ENCODE results near the gene USP44. TPM values are rescaled to one million over a fixed set of nuclear protein-coding genes. Genes with fewer than 3 reads are reported as not detected.

USP44 gene
- total RNA-seq, 4 donors from 2014 or later = 0.41 to 1.9 TPM; not detected in 2

GRCh38 chr12:95551913-95552516 is 739 bp upstream of the USP44 start:
- Histone ChIP-seq H3K27me3 (peaks cover 44% of the 10 kb centered on the region), H3K4me3 (no peak overlapping the region), H3K36me3 (no peaks in the 10 kb centered on the region), H3K27ac (no peak overlapping the region), H3K4me1 (peaks cover 0 to 13% (median 9%) of the 10 kb centered on the region in 4 donors), H3K9me3 (no peaks in the 10 kb centered on the region)
- DNase-seq = no peak
- intact Hi-C loops (cut with DNase I; ENCODE audit: low total_unique reads) (no loop called here), in situ Hi-C loops (cut with MboI; ENCODE audit: low pct_ligation_motif_present in 1 of 4, low pct_unique_long_range_greater_than_20kb in 1 of 4, low sequenced_read_pairs in 3 of 4) (no loop called here)
- WGBS, 2 donors (ENCODE audit: low coverage in 1 of 2) = 57 to 60% methylated on average over 7 of the region's 7 CpGs
- TF ChIP-seq CTCF (IDR thresholded peaks at IDR 0.05) = no peak
- TF ChIP-seq POLR2AphosphoS5 (IDR thresholded peaks at IDR 0.05) = no peak
- no peak for TF ChIP-seq POLR2A (IDR thresholded peaks at IDR 0.05)
- no peak for TF ChIP-seq EP300 (IDR thresholded peaks at IDR 0.05; ENCODE audit: low read depth)

GRCh38 chr12:95549392-95550084 is 1.7 kb downstream of the USP44 start:
- Histone ChIP-seq H3K9me3 (no peaks in the 10 kb centered on the region), H3K27me3 (peaks cover 55% of the 10 kb centered on the region), H3K27ac (no peak overlapping the region), H3K4me1 (peaks cover 0 to 13% (median 9%) of the 10 kb centered on the region in 4 donors), H3K36me3 (no peaks in the 10 kb centered on the region), H3K4me3 (peak overlapping the region in 3 of 4 donors; percentile 59 to 63 (median 61))
- 58 to 76% methylated on average over 5 to 12 of the region's 12 CpGs for whole genome bisulfite sequencing, 2 donors (ENCODE audit: low coverage in 1 of 2)
- in situ Hi-C loops (cut with MboI; ENCODE audit: low pct_ligation_motif_present in 1 of 4, low pct_unique_long_range_greater_than_20kb in 1 of 4, low sequenced_read_pairs in 3 of 4) (no loop called here), intact Hi-C loops (cut with DNase I; ENCODE audit: low total_unique reads) (no loop called here)
- TF ChIP-seq POLR2AphosphoS5 (IDR thresholded peaks at IDR 0.05) (no peak), CTCF (IDR thresholded peaks at IDR 0.05) (no peak), POLR2A (IDR thresholded peaks at IDR 0.05) (no peak), EP300 (IDR thresholded peaks at IDR 0.05; ENCODE audit: low read depth) (no peak)
- DNase-seq = peak; percentile 19

GRCh38 chr12:95548539-95549391 is 2.5 kb downstream of the USP44 start:
- intact Hi-C loops (cut with DNase I; ENCODE audit: low total_unique reads) (no loop called here), in situ Hi-C loops (cut with MboI; ENCODE audit: low pct_ligation_motif_present in 1 of 4, low pct_unique_long_range_greater_than_20kb in 1 of 4, low sequenced_read_pairs in 3 of 4) (no loop called here)
- WGBS, 2 donors (ENCODE audit: low coverage in 1 of 2) = 17% methylated on average over 27 of the region's 98 CpGs; no CpG with 5 or more reads in 1 of the 2 donors
- peak overlapping the region; percentile 38 to 79 (median 74) for H3K27ac ChIP-seq
- H3K9me3 ChIP-seq = no peaks in the 10 kb centered on the region
- no peak for TF ChIP-seq POLR2A (IDR thresholded peaks at IDR 0.05)
- TF ChIP-seq POLR2AphosphoS5 (IDR thresholded peaks at IDR 0.05) = peak in 1 of 3 donors; percentile 6
- H3K4me3 ChIP-seq = peak overlapping the region; percentile 59 to 85 (median 62)
- H3K27me3 ChIP-seq = peaks cover 55% of the 10 kb centered on the region
- H3K36me3 ChIP-seq = no peaks in the 10 kb centered on the region
- DNase-seq = peak; percentile 56
- peaks cover 0 to 13% (median 9%) of the 10 kb centered on the region in 4 donors for H3K4me1 ChIP-seq

- Histone ChIP-seq H3K36me3 (no peaks in the 10 kb centered on the region), H3K4me1 (peaks cover 0 to 13% (median 9%) of the 10 kb centered on the region in 4 donors), H3K27me3 (peaks cover 55% of the 10 kb centered on the region), H3K27ac (peak overlapping the region; percentile 38 to 79 (median 74)), H3K9me3 (no peaks in the 10 kb centered on the region), H3K4me3 (peak overlapping the region; percentile 59 to 85 (median 62))
- in situ Hi-C loops (cut with MboI; ENCODE audit: low pct_ligation_motif_present in 1 of 4, low pct_unique_long_range_greater_than_20kb in 1 of 4, low sequenced_read_pairs in 3 of 4) (no loop called here), intact Hi-C loops (cut with DNase I; ENCODE audit: low total_unique reads) (no loop called here)
- 12% methylated on average over 36 of the region's 50 CpGs; no CpG with 5 or more reads in 1 of the 2 donors for WGBS, 2 donors (ENCODE audit: low coverage in 1 of 2)
- TF ChIP-seq CTCF (IDR thresholded peaks at IDR 0.05) = no peak
- peak in 1 of 3 donors; percentile 8 for TF ChIP-seq POLR2AphosphoS5 (IDR thresholded peaks at IDR 0.05)
- TF ChIP-seq EP300 (IDR thresholded peaks at IDR 0.05; ENCODE audit: low read depth) = no peak
- peak; percentile 34 for DNase-seq
Observed at GRCh38 chr12:95548056-95548538, 3.2 kb downstream of the USP44 start.

Measured in transverse colon (tissue), 4 donors.